HG03095 (cell line): ENCODE results near the gene KRT10.
"Not testable (repeated sequence)": the region's sequence is repeated elsewhere in the genome, so short reads cannot be mapped to it uniquely, and the experiment has no call there.

ENCODE experiments used
- ATAC-seq: cut with Tn5 transposase; IDR thresholded peaks from one replicate; pipeline ENCODE4 v1.9.1; 2021; ENCODE audit warnings: moderate library complexity; ENCODE audit not compliant: unreplicated experiment

The KRT10 gene

GRCh38 chr17:40822132-40822812 is at the start of gene KRT10:
Gene KRT10 (minus strand): TSS chr17:40822614. CDS start chr17:40822585, 29 bp downstream.
- ATAC-seq, result no peak

GRCh38 chr17:40871316-40871715 is 48.9 kb upstream of the KRT10 start:
- no peak for ATAC-seq

- ATAC-seq, result no peak
These were observed 47.7 kb upstream of the KRT10 start for GRCh38 chr17:40870136-40870535.

- no peak for ATAC-seq
These were observed 44.4 kb upstream of the KRT10 start, which contains the start of gene KRT12 for GRCh38 chr17:40866838-40867237. Gene KRT12 (minus strand): TSS chr17:40867223. CDS start chr17:40867186, 37 bp downstream.

GRCh38 chr17:40864661-40865390 is 42.4 kb upstream of the KRT10 start:
- ATAC-seq, result no peak

DNA sequence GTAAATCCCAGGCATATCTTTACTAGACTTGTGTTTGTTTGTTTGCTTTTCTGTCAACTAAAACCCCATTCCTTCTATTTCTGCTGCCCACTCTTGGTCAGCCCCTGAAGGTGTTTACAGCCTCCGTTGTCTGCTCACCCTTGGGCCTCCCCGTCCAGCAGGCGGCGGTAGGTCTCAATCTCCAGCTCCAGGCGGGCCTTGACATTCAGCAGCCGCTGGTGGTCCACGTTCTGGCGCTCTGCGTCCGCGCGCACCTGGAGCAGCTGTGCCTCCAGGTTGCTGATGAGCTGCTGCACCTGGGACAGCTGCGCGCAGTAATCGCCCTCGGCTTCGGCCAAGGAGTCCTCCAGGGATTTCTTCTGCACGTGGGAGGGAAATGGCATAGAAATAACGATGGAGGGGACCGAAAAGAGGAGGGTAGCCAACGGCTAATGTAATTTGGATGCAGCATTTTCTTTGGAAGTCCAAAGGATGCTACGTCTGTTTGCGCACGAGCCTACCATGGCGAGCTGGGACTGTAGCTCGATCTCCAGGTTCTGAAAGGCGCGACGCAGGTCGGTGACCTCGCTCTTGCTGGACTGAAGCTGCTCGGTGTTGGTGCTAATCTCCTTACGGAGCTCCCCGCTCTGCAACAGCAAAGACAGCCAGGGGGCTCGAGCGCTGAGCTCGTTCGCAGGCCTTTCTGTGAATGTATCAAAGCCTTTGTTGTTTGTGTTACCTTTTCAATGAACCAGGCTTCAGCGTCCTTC is 40.7 kb upstream of the KRT10 start:
- ATAC-seq, result no peak

GRCh38 chr17:40859536-40859935 is 37.1 kb upstream of the KRT10 start:
- ATAC-seq, result no peak

DNA sequence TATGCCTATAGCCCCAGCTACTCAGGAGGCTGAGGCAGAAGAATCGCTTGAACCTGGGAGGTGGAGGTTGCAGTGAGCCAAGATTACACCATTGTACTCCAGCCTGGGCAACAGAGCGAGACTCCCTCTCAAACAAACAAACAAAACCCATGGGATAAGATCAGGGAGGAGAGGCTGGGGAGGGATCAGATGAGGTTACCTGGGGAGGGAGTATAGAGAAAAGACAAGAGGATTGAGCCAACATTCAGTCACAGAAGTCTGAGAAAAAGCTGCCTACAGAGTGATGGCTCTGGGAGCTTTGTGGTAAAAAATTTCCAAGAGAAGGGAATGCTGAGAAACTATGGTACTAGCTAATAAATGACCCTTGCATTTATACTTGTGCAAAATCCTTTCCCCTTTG is 36.3 kb upstream of the KRT10 start:
- not testable (repeated sequence) for ATAC-seq

DNA sequence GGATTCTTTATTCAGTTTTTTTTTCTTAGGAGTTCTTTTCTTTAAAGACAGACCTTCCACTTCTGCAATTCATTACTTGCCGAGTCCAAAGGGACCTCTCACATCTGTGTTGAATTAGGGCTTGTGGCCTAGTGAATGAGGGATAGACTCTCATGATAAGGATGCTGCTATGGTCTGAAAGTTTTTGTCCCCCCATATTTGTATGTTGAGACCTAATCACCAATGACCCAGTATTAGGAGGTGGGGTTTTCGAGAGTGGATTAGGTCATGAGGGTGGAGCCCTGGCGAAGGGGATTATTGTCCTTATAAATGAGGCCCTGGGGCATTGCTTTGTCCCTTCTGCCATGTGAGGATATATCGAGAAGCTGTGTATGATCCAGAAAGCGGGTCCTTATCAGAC is 35.1 kb upstream of the KRT10 start:
- ATAC-seq, result no peak

DNA sequence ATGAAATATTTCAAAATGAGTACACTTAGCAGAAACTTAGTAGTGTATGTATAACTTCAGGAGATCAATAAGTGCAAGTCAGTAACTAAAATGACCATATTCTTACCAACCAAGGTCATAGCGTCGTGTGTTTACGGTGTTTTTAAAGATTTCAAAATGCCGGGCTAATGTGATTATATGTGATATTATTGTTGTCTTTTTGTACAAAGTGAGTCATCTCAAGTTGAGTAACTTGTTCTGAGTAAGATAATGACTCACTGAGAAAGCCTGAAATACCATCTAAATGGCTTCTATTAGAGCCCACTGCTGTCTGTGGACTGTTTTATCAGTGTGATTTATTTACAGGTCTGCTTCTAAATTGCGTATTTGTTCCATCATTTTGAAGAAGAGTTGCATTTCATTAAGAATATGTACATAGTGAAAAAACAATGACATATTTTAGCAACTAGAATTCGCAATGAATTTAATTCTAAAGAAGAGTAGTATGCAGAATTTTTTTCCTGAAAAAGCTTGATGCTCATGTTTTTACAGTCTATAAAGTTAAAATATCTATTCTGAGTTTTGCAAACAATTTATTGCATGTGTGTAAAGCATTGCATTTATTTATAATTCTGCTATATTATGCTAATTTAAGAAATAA is 31.9 kb upstream of the KRT10 start:
- ATAC-seq, result no peak

DNA sequence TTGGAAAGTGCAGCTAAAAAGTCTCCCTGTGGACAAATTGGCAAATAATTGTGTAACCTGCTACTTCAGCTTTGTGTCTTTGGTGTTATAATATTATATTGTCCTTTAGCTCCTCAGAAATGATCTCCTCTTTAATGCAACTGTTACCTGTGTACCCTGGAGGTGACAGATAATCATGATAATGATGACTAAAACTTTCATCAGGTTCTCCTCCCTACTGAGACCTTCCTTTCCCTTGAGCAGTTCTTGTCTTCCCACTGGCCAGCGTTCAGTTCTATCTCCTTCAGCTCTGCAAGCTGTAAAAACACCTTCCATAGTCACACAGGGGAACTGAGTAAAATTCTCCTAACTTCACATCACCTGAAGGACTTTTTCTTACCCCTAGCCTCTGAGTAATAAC is 29.9 kb upstream of the KRT10 start:
- ATAC-seq, result no peak

GRCh38 chr17:40850293-40850972 is 28.0 kb upstream of the KRT10 start:
- no peak for ATAC-seq

DNA sequence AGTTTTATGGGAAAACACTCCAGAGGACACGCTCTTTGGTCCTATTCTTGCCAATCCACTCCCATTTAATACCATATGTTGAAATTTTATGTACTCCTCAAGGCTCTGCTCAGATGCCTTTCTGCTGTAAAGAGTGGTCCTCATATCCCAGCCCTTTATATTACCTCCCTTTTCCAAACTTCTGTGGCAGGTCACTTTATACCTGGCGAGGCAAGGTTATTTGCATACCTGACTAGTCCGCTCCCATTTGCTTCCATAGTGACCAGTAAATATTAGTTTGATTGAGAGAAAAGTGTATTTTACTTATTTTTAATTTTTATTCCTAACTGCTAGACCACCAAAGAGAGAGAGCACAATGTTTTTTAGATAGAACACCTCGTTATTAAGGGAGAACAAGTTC is 27.3 kb upstream of the KRT10 start:
- no peak for ATAC-seq

GRCh38 chr17:40848583-40849235 is 26.3 kb upstream of the KRT10 start:
- no peak for ATAC-seq

DNA sequence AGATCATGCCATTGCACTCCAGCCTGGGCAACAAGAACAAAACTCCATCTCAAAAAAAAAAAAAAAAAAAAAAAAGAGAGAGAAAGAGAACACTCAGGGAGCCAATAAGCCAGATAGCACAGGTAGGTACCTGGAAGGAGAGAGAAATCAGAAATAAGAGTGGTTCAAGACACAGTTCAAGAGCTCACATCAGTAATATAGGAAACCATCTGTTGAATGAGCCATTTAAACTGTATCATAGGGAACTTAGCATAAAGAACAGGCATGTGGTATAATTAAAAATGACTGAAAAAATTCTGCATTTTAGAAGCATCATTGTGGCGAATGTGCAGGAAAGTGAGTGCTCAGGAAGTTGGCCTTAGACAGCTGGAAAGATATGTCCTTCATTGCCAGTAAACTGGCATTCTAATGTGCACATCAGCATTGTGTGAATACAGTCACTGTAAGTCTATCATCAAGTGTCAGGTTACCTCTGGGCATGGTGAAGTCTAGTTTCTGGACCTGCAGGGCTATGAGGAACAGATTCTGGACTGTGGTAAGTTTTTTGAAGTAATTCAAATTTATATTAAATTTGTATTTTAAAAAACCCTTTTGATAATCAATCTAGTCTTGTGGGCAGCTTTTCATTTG is 24.2 kb upstream of the KRT10 start:
- ATAC-seq, result no peak

- no peak for ATAC-seq
These were observed 22.3 kb upstream of the KRT10 start for GRCh38 chr17:40844671-40845107.

GRCh38 chr17:40843242-40843641 is 20.8 kb upstream of the KRT10 start:
- ATAC-seq, result no peak

- ATAC-seq, result no peak
These were observed 18.8 kb upstream of the KRT10 start for GRCh38 chr17:40841246-40841645.

- no peak for ATAC-seq
These were observed 16.8 kb upstream of the KRT10 start for GRCh38 chr17:40839194-40839593.

- no peak for ATAC-seq
These were observed 13.6 kb upstream of the KRT10 start for GRCh38 chr17:40836020-40836419.
